Measurements from ENCODE around the gene BMP5.

BMP5 gene

DNA sequence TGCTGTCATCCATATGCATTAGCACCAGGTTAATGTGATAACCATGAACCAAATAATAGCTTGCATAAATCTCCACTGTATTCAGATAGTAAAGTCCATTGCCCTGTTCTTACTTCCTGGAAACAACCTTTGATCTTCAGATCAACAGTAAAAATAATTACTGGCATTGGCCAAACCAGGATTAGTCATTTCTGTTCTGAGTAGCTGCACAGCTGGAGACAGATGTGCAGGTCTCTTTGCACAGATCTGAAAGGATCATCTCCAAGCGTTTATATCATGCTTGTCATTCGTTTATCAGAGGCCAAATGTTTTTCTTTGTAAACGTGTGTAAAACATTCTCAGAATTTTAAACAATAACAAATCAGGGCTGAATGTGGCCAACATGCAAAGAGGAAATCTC is 162.0 kb downstream of the BMP5 start:
- no peak for TF ChIP-seq CTCF (IDR thresholded peaks at IDR 0.05; ENCODE audit: low read depth, low read length, missing control alignments)
- peak; percentile 47 for DNase-seq (ENCODE audit: extremely low read depth, low read depth)

DNA sequence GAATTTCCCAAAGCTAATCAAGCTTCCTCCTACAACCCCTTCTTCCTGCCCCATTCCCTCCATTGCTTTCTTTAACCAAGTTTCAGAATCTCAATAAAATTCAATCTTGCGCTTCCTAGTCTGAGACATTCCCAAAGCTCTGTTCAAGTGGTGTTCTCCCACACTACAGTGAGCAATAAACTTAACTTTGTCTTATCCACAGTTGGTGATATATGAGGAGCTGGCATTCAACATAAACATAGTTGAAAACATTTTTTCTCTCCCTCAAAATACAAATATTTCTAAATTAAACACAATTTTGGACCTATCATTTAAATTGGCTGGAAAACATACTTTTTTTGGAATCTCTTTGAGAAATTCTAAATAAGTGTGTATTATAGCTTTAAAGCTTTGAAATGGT is 166.7 kb downstream of the BMP5 start:
- TF ChIP-seq CTCF (IDR thresholded peaks at IDR 0.05; ENCODE audit: low read depth, low read length, missing control alignments): no peak
- H3K4me3 ChIP-seq (replicated peaks; ENCODE audit: low read depth, low read length): no peak overlapping the region
- DNase-seq (ENCODE audit: extremely low read depth, low read depth): no peak

More for the DNA sequence above, 162.0 kb downstream of the BMP5 start:
- H3K4me3 ChIP-seq (replicated peaks; ENCODE audit: low read depth, low read length): no peak overlapping the region

DNA sequence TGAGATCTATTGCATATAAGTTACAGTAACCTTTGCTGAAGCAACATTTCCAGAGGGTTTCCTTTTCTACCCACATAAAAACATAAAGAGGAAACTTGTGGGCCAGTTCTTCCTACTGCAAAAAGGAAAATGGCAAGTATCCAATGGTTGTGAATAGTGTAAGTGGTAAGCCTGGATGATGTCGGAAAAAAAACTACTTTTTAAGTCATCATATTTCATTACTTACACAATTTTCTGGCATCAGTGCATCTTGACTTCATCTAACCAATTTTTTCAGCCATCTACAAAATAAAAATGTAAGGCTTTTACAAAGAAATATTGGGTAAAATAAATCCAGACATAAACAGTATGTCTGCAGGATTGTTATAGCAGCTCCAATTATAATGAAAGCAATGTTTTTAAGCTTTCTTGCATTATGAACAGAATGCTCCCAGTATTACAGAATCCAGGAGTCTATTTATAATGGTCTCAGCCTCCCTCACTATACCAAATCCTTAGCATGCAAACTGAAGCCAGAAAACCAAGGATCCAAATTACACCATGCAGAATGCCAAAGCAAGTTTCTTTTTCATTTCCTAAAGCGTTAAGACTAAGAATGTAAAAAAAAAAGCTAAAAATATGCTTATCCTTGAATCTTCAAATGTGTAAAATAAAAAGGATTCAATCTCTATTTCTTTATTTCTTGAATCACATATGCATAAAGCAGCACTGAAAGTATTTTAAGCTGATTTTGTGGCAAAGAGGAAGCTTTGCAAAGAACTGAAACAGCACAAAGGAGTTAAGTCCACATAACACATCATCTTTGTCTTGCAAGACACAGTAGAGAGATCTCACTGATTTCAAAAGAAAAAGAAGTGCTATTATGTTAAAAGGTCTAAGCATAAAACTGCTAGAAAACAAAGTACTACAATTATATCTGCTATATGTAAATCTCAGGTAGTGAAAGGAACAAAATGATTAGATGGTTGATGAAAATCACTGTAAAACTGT is 169.6 kb downstream of the BMP5 start:
- no peak for TF ChIP-seq CTCF (IDR thresholded peaks at IDR 0.05; ENCODE audit: low read depth, low read length, missing control alignments)
- no peak for DNase-seq (ENCODE audit: extremely low read depth, low read depth)
- H3K4me3 ChIP-seq (replicated peaks; ENCODE audit: low read depth, low read length): no peak overlapping the region

DNA sequence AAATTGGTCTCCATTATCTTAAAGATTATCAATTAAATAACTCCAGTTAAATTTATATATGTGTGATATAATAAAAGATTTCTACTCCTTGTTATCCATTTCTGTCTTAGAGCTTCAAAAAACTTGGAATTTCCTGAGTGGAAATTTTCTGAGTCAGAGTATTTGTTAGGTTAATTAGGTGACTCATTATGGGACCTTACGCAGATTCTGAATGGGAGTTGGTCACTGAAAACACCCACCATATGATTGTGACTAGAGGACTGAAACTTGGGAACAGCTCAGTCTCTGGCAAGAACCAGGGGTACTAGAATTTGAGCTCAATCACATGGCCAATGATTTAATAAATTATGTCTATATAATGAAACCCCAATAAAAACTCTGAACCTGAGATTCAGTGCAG is 171.0 kb downstream of the BMP5 start:
- no peak for TF ChIP-seq CTCF (IDR thresholded peaks at IDR 0.05; ENCODE audit: low read depth, low read length, missing control alignments)
- DNase-seq (ENCODE audit: extremely low read depth, low read depth): no peak
- H3K4me3 ChIP-seq (replicated peaks; ENCODE audit: low read depth, low read length): no peak overlapping the region
